HG03139 (cell line): ENCODE measurements around the gene HOTAIR.

Experiments used
- ATAC-seq: cut with Tn5 transposase; IDR thresholded peaks from one replicate; pipeline ENCODE4 v1.9.1; 2021; ENCODE audit not compliant: unreplicated experiment

The HOTAIR gene

GRCh38 chr12:53931844-53932581 is 42.7 kb downstream of the HOTAIR start:
- no peak for ATAC-seq

GRCh38 chr12:53930591-53931255 is 44.0 kb downstream of the HOTAIR start:
- no peak for ATAC-seq

DNA sequence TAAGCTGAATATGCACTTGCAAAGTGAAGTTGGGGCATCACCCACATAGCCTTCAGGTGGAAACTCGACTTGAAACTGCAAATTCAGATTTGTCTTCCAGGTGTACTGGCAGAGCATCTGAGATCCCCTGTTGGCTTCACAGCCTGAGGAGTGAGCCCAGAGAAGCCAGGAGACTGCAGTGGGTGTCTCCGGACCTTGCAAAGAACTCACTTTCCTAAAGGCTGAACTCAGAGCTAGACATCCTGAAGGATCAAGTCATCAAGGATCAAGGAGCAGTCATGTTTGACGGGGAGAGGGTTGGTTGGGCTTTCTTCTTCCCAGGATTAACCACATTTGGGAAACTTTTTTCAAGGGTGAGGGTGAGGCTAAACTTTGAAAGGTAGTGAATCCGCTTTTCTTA is 45.2 kb downstream of the HOTAIR start:
- ATAC-seq, result no peak

- ATAC-seq, result no peak
These were observed 46.5 kb downstream of the HOTAIR start for GRCh38 chr12:53928054-53928835.

DNA sequence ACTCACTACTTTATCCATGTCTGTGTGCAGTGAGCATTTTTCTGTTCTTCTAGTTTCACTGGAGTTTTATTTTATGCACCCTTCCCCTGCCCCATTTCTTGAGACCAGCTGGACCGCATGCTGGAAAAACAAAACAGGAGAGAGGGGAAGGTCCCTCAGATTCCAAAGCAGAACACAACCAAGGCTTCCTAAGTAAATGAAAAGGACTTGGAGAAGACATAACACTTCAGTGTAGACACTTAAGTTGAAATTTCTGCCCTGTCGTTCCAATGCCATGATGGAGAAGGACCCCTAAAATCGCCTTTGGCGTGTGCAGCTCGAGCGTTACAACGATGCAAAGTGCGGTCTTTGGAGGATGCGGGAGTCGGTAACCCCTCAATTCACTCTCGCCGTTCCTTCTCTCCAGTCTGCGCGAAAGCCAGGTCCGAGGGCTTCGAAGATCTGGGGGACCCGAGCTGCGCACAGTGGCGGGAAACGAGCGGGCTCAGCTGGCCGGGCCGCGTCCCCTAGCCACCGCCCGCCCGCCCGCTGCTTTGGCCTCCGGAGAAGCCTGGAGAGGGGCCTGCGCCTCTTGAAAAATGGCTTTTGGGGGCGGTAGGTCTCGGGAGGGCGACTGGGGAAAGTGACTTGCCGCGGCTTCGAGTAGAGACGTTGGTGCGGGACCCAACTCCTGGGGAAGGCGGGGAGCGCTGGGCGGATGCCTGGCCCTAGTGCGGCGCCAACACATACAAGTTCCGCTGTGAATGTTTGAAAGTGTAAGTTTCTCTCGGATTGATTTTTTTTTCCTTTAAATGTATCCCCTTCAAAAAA is 47.3 kb downstream of the HOTAIR start:
- ATAC-seq, result no peak

DNA sequence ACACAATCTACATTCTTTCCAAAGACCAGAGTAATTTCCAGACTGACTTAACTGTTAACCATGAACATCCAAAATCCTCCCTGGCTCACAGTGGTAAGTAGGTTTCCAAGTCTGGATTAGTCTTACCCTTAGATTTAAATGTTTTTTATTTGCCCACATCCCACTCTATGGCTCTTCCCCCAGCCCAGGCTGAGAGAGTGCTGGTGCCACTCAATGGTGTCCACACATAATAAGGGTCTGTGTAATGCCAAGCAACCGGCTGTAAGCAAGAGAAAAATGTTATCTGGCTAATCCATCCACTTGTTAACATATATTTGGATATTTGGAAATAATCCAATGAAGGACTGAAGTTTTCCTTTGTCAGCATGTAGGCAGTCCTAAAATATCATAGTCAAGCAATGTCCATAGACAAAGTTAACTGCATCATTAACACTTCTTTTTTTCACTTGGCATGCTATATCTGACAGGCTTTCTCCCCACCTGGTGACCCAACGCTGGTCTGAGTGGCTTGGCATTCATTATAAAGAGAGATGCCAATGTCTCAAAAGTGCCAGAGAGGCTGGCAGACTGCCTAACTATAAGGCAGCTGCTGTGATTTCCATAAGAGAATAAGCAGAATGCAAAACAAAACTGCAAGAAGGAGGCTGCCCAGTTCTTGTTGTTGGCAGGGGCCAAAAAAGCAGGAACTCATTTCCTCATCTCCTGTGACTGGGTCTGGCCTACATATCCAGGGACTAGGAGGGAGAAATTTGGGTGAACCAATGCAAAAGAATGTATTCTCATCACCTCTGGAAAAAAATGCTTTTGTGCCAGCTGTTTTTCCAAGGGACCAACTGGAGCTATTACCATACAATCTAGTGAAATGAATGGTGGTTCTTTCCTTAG is 50.0 kb downstream of the HOTAIR start:
- ATAC-seq, result no peak

DNA sequence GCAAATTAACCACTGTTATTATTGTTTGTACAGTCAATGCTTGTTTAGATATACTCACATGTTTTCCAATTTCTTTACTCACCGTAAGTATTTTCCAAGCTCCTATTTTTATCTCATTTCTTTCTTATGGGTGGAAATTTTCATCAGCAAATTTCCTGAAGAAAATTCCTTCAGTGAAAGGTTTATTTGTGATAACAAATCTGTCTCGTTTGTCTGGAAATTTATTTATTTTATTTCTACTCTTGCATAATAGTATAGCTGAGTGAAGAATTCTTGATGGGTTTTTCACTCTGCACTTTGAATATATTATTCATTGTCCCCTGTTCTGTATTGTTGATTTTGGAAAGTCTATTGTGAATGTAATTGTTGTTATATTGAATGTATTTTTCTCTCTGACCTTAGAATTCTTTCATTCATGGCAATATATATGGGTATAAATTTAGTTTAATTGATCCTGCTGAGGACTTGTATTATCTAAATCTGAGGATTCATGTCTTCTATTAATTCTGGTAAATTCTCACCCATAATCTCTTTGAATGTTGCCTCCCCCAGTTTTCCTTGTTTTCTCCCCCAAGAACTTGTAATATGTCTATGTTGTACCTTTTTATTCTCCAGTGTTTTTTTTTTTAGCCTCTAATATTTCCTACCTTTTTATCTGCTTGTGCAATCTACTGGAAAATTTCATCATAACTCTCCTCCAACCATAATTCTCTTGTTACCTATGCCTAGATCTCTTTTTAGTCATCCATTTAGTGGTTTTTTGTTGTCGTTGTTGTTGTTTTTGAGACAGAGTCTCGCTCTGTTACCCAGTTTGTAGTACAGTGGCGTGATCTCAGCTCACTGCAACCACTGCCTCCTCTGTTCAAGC is 57.7 kb downstream of the HOTAIR start:
- no peak for ATAC-seq
